ENCODE measurements around the gene HMMR. TPM values are rescaled to one million over a fixed set of nuclear protein-coding genes. Genes with fewer than 3 reads are reported as not detected.
A peak's percentile ranks its signal among the peaks of the same experiment; 100 is the strongest.

HMMR gene
- total RNA-seq, 1 donor from 2014 or later = 5.5 TPM

DNA sequence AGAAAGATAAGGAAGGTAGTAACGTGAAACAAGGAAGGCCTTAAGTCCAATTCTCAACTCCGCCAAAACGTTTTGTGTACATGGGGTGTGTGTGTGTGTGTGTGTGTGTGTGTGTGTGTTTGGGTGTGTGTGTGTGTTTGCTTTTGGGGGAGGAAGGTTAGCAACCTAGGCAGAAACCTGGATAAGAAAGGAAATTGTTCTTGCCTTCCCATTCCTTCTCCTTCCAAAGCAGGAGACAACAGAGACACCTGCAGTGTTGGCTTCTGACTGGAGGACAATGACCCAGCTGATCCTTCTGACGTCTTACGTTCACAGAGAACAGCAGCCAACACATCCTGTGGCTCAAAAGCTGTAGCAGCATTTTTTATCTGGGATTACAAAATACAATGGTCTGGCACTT, 27.2 kb upstream of the HMMR start:
- peaks cover 11% of the 10 kb centered on the region for H3K4me1 Mint-ChIP-seq (ENCODE audit: unreplicated experiment)
- TF ChIP-seq, protein P1, sequence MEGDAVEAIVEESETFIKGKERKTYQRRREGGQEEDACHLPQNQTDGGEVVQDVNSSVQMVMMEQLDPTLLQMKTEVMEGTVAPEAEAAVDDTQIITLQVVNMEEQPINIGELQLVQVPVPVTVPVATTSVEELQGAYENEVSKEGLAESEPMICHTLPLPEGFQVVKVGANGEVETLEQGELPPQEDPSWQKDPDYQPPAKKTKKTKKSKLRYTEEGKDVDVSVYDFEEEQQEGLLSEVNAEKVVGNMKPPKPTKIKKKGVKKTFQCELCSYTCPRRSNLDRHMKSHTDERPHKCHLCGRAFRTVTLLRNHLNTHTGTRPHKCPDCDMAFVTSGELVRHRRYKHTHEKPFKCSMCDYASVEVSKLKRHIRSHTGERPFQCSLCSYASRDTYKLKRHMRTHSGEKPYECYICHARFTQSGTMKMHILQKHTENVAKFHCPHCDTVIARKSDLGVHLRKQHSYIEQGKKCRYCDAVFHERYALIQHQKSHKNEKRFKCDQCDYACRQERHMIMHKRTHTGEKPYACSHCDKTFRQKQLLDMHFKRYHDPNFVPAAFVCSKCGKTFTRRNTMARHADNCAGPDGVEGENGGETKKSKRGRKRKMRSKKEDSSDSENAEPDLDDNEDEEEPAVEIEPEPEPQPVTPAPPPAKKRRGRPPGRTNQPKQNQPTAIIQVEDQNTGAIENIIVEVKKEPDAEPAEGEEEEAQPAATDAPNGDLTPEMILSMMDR (IDR thresholded peaks at IDR 0.05) = no peak
- no peaks in the 10 kb centered on the region for H3K9me3 Mint-ChIP-seq (ENCODE audit: unreplicated experiment)
- no peak overlapping the region for H3K27ac Mint-ChIP-seq (ENCODE audit: unreplicated experiment)
- no peak overlapping the region for H3K4me3 Mint-ChIP-seq (ENCODE audit: unreplicated experiment)
- peaks cover 32% of the 10 kb centered on the region for H3K27me3 Mint-ChIP-seq (ENCODE audit: unreplicated experiment)
- no peak for DNase-seq (ENCODE audit: extremely low spot score, unreplicated experiment)
- H3K36me3 Mint-ChIP-seq (ENCODE audit: unreplicated experiment) = no peaks in the 10 kb centered on the region

DNA sequence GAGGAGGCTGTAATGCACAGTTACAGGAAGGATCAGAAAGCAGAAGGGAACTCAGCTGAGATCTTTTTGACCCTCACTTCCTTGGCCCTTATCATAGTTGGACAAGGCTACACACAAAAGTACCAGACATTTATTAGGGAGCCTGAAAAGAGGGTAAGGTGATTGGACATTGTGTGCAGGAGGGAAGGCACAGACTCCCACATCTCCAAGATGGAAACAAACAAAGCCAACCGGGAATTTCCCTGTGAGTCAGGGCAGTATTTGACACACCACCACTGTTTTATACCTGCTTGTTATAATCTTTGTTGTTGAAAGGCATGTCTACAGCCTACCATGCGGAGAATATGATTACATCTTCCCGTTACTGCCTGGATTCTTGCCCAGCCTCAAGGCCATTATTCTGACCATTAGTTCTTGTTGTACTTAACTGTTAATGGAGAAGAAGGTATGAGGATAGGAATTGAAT, 26.0 kb upstream of the HMMR start:
- DNase-seq (ENCODE audit: extremely low spot score, unreplicated experiment) = no peak
- peaks cover 31% of the 10 kb centered on the region for H3K27me3 Mint-ChIP-seq (ENCODE audit: unreplicated experiment)
- TF ChIP-seq, protein P1 (IDR thresholded peaks at IDR 0.05) = no peak
- no peak overlapping the region for H3K4me3 Mint-ChIP-seq (ENCODE audit: unreplicated experiment)
- H3K27ac Mint-ChIP-seq (ENCODE audit: unreplicated experiment) = no peak overlapping the region
- H3K36me3 Mint-ChIP-seq (ENCODE audit: unreplicated experiment) = peaks cover 7% of the 10 kb centered on the region
- H3K9me3 Mint-ChIP-seq (ENCODE audit: unreplicated experiment) = no peaks in the 10 kb centered on the region
- peaks cover 23% of the 10 kb centered on the region for H3K4me1 Mint-ChIP-seq (ENCODE audit: unreplicated experiment)

DNA sequence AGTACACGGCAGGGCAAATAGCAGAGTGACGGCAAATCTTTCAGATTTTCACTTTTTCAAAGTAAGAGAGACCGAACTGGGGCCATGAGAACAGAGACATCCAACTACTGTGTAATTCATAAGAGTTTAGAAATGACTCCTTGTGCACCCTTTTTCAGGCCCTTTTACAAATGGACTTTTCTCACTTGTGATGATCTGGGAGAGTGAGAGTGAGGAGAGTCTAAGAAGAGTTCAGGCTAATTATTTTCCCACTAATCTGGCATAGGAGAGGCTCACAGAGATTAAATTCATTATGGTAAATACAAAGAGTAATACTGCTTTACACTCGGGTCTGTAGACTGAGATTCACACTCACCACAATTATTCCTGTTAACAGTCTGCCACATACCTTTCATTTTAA, 23.9 kb upstream of the HMMR start:
- H3K27ac Mint-ChIP-seq (ENCODE audit: unreplicated experiment) = peak overlapping the region; percentile 96
- H3K9me3 Mint-ChIP-seq (ENCODE audit: unreplicated experiment) = no peaks in the 10 kb centered on the region
- TF ChIP-seq, protein P1 (IDR thresholded peaks at IDR 0.05) = no peak
- peaks cover 23% of the 10 kb centered on the region for H3K36me3 Mint-ChIP-seq (ENCODE audit: unreplicated experiment)
- peak overlapping the region; percentile 93 for H3K4me3 Mint-ChIP-seq (ENCODE audit: unreplicated experiment)
- peaks cover 42% of the 10 kb centered on the region for H3K4me1 Mint-ChIP-seq (ENCODE audit: unreplicated experiment)
- H3K27me3 Mint-ChIP-seq (ENCODE audit: unreplicated experiment) = peaks cover 24% of the 10 kb centered on the region
- DNase-seq (ENCODE audit: extremely low spot score, unreplicated experiment) = no peak

GRCh38 chr5:163437011-163437308, 23.5 kb upstream of the HMMR start:
- DNase-seq (ENCODE audit: extremely low spot score, unreplicated experiment) = no peak
- Mint-ChIP-seq H3K27me3 (ENCODE audit: unreplicated experiment) (peaks cover 21% of the 10 kb centered on the region), H3K9me3 (ENCODE audit: unreplicated experiment) (no peaks in the 10 kb centered on the region), H3K4me3 (ENCODE audit: unreplicated experiment) (peak overlapping the region; percentile 93), H3K27ac (ENCODE audit: unreplicated experiment) (peak overlapping the region; percentile 96), H3K4me1 (ENCODE audit: unreplicated experiment) (peaks cover 42% of the 10 kb centered on the region), H3K36me3 (ENCODE audit: unreplicated experiment) (peaks cover 28% of the 10 kb centered on the region)
- TF ChIP-seq, protein P1 (IDR thresholded peaks at IDR 0.05) = no peak

GRCh38 chr5:163437309-163438182, 22.9 kb upstream of the HMMR start, which contains the start of gene CCNG1:
TSS of gene CCNG1 (plus strand) at chr5:163437595. CDS start at chr5:163439257, 1,662 bp downstream.
- peaks cover 42% of the 10 kb centered on the region for H3K4me1 Mint-ChIP-seq (ENCODE audit: unreplicated experiment)
- H3K4me3 Mint-ChIP-seq (ENCODE audit: unreplicated experiment) = peak within 1 kb of the TSS; percentile 93
- H3K27ac Mint-ChIP-seq (ENCODE audit: unreplicated experiment) = peak within 1 kb of the TSS; percentile 96
- no peaks in the 10 kb centered on the region for H3K9me3 Mint-ChIP-seq (ENCODE audit: unreplicated experiment)
- TF ChIP-seq, protein P1 (IDR thresholded peaks at IDR 0.05) = no peak
- peaks cover 33% of the 10 kb centered on the region for H3K36me3 Mint-ChIP-seq (ENCODE audit: unreplicated experiment)
- peak; percentile 97 for DNase-seq (ENCODE audit: extremely low spot score, unreplicated experiment)
- H3K27me3 Mint-ChIP-seq (ENCODE audit: unreplicated experiment) = peaks cover 15% of the 10 kb centered on the region
